Gastrocnemius medialis (tissue), 4 donors: Measurements from ENCODE around the gene ZACN.

Experiments used
- POLR2A ChIP-seq, 2 donors: fragments of 450-650 bp; IDR thresholded peaks; one replicate each; pipeline ENCODE4 v1.6.1; 2017; ENCODE audit warnings: antibody characterized with exemption in 2 of 2, mild to moderate bottlenecking in 2 of 2, moderate library complexity in 2 of 2
- TF ChIP-seq, protein P1 (sequence below), 5 experiments: fragments of 450-650 bp in 3 of 5; fragments of 200-600 bp in 2 of 5; sonication (generic) in 2 of 5; IDR thresholded peaks in 4 of 5; conservative IDR thresholded peaks in 1 of 5; 1 replicate in 4 of 5; 2 replicates in 1 of 5; pipeline ENCODE4 v1.5.1; 2016 to 2019; ENCODE audit warnings: antibody characterized with exemption in 5 of 5, mild to moderate bottlenecking in 3 of 5, moderate library complexity in 3 of 5

DNA sequence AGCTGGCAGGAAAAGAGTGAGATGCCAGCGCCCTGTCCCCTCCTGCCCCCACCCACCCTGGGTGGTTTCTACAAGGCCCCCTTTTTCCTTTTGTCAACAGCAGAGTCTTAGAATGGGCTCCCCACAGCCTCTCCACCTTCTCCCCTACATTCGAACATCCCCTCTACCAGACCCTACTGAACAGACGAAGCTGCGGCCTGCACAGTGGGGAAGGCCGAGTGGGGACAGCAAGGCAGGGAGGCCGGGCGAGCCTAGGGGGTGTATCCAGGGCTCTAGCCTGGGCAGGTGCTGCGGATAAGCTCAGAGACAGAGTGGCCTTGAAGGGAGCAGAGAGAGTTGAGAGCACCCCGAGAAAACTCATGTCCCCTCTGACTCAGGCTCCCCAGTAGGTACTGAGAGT lies 7.4 kb downstream of the ZACN start:
- TF ChIP-seq, protein P1, sequence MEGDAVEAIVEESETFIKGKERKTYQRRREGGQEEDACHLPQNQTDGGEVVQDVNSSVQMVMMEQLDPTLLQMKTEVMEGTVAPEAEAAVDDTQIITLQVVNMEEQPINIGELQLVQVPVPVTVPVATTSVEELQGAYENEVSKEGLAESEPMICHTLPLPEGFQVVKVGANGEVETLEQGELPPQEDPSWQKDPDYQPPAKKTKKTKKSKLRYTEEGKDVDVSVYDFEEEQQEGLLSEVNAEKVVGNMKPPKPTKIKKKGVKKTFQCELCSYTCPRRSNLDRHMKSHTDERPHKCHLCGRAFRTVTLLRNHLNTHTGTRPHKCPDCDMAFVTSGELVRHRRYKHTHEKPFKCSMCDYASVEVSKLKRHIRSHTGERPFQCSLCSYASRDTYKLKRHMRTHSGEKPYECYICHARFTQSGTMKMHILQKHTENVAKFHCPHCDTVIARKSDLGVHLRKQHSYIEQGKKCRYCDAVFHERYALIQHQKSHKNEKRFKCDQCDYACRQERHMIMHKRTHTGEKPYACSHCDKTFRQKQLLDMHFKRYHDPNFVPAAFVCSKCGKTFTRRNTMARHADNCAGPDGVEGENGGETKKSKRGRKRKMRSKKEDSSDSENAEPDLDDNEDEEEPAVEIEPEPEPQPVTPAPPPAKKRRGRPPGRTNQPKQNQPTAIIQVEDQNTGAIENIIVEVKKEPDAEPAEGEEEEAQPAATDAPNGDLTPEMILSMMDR (IDR thresholded peaks at IDR 0.05 in 4 of 5, conservative IDR thresholded peaks at IDR 0.05 in 1 of 5) = no peak
- TF ChIP-seq POLR2A (IDR thresholded peaks at IDR 0.05) = no peak
